ENCODE results near the gene PARD3.

The PARD3 gene

GRCh38 chr10:34523017-34523767 lies 291.9 kb downstream of the PARD3 start:
- no peak for DNase-seq

DNA sequence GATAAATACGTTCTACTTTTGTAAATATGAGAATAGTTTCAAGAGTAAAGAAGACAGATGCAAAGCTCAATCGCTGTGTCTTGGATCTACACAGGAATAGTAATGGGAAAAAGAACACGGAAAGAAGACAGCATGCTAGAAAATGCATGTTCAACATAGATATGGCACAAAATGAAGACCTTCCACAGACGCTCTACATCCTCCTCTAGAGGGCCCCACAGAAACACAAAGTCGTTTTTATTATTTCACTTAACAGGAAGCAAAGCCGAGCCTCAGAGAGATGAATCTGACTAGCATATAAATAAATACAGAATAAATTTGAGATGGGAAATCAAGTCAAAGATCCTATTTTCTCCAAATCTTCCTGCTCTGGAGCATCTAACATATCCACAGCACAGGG lies 292.6 kb downstream of the PARD3 start:
- DNase-seq: no peak

DNA sequence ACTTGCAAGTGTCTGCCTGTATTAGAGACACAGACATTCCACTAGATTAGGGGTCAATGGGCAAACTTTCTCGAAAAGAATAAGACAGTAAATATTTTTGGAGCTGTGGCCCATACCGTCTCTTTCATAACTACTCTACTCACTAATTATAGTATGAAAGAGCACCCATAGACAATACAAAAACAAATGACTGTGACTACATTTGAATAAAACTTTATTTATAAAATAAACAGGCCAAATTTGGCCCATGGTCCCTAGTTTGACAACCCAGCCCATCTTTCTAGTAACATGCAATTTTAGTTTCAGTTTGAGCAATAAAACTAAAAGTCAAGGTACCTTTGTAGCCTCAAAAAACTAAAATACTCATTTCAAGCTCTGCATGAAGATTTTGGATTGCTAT lies 294.6 kb downstream of the PARD3 start:
- DNase-seq: no peak

DNA sequence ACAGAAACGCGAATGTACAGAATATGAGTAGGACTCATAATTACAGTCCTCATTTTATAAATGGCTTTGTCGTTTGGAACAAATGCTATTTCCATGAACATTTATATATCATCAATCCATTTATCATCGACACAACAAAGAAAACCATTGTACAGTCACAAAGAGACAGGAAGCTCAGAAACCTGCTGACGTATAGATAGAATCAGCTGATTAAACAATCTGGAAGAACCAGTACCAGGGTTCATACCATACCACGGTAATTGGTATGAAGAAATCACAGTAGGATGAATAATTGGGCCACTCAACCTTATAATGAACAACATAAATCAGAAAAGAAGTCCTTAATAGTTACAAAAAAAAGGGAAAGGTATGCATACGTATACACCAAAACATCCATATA lies 295.0 kb downstream of the PARD3 start:
- DNase-seq: no peak

- DNase-seq: no peak
Measured at GRCh38 chr10:34514290-34514689, 300.8 kb downstream of the PARD3 start.

DNA sequence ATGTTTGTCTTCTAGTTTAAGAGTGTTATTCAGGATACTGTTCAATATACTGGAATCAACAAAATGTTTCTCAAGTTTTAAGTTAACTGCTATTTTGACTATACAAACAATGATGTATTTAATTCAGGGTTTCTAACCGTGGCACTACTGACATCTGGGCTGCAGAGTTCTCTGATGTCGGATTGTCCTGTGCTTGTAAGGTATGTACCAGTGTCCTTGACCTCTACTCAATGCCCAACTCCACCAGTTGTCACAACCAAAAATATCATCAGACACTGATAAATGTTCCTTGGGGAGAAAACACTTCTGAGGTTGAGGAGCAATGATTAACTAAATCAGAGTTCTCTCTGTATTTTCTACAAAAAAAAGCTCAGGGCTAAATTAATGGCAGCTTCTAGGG lies 301.5 kb downstream of the PARD3 start:
- DNase-seq: no peak

DNA sequence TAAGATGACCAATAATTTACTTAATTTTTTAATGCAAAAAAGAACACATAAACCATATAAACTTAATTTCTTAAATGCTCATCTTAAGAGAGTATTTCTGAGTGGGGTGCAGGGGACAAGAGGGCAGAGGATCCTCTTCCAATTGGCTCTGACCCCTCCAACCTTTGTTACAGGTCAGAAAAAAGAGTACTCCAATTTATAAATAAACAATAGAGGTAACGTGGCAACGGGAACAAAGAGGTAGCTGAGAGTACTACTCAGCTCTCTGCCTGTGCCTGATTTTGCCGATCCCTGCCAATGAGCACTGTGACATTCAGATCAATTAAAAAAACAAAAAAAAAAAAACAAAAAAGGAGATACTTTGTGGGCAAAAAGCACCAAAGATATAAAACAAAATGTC lies 307.9 kb downstream of the PARD3 start:
- peak; percentile 32 for DNase-seq

DNA sequence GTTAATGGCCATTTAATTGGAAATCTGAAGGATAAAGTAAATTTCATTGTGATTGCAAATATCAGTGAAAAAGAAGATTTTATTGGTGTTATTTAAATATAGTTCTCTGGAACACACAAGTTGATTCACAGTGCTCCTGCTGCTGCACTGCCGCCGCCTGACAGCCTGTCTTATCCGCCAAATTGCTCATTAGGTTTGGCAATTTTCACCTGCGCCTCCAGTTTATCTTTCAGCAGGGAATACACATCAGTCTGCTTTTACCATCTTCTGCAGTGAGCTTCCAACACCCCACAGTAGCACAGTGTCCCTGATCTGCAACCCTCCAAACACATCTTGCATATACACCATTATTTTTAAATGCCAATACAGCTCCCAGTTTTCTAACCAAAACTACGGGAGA lies 308.3 kb downstream of the PARD3 start:
- DNase-seq: no peak

DNA sequence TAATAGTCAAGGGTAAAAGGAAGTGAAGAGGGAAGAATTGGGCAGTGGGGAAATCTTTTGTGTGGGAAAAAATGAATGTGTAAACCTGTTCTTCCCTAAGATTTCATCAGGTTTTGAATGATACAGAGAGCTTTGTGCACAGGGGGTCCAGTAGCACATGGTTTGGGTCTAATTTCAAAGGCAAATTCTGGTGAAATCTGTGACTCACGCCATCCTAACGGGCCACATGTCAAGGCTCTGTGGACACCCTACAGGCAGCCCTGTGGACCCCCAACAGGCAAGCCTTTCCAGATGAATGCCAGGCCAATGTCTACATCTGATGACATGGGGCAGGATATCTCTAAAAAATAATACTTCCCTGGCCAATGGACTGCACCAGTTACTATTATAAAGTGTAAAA lies 309.8 kb downstream of the PARD3 start:
- no peak for DNase-seq

- DNase-seq: no peak
Measured at GRCh38 chr10:34504534-34504933, 310.6 kb downstream of the PARD3 start.

DNA sequence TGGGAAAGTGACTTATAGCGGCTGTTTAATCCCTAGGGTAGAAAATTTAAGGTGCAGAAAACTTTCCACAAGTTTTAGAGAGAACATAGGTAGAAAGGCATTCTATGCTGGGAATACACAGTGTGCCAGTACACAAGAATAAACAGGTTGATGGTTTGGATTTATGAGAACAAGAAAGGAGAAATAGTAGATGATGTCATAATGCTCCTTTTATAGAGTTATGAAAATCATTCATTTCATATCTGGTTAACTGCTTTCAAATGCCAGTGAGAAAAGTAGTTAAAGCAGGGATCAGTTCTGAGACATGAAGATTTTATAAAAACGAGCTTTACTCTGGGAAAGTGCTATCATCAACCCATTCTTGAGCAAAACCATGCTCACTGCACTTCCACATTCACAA lies 311.4 kb downstream of the PARD3 start:
- DNase-seq: no peak

DNA sequence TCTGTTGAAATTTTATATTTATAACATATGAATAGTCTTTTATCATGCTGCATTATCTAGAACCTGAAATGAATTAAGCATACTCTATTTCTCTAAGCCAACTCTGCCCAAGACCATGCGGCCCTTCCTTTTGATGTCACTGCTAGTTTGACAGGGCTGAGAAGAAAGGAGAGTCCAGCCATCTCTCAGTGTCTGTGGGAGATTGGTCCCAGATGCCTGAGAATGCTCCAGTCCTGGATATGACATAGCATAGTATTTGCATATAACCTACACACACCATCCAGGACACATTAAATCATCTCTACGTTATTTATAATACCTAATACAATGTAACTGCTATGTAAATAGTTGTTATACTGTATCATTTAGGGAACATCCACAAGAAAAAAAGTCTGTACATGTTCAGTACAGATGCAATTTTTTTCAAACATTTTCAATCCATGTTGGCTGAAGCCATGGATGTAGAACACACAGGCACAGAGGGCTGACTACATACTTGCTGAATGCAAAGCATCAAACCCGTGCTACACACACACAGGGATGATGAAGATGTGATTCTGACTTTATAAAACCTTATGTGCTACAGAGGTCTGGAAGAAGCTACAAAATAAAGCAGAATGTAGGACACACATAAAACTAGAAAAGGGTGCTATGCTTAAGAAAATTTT lies 315.4 kb downstream of the PARD3 start:
- no peak for DNase-seq

GRCh38 chr10:34498821-34499220 lies 316.3 kb downstream of the PARD3 start:
- DNase-seq: no peak

- no peak for DNase-seq
Measured at GRCh38 chr10:34495938-34496337, 319.2 kb downstream of the PARD3 start.

- DNase-seq: no peak
Measured at GRCh38 chr10:34494012-34494411, 321.1 kb downstream of the PARD3 start.

DNA sequence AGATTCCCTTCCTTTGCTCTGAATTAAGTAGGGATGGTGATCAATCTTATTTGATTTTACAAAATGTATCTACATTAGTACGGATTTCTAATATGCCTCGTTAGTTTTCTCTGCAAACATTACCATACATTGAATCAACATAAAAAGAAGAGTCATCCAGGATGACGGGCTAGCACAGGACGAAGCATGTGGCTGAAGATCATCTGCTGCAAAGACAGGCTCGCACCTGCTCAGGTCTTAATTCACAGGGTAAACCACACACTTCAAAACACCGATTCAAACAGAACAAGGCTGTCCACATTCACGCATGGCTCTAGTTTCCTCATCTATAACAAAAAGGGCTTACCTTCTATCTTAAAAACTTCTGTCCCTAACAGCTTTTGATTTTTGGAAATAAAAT lies 323.0 kb downstream of the PARD3 start:
- DNase-seq: peak; percentile 17

GRCh38 chr10:34491678-34492077 lies 323.4 kb downstream of the PARD3 start:
- DNase-seq: peak; percentile 1

- no peak for DNase-seq
Measured at GRCh38 chr10:34489973-34490745, 324.9 kb downstream of the PARD3 start.

DNA sequence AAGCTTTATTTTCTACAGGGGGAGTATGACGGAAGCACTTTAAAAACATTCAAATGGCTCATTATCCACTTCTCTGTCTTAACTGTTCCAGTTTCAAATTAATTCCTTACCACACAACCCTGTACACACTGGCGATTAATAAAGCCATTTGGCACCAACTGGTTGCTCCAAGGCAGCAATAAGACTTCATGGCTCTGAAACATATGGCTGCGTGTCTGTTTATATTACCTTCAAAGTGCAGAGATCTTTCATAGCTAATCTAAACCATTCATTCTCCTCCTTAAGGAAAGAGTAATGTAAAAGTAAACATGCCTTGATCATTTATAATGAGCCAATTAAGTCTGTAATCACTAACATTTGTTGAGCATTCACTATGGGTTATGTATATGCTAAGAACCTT lies 325.7 kb downstream of the PARD3 start:
- no peak for DNase-seq

GRCh38 chr10:34488476-34489130 lies 326.5 kb downstream of the PARD3 start:
- DNase-seq: no peak

DNA sequence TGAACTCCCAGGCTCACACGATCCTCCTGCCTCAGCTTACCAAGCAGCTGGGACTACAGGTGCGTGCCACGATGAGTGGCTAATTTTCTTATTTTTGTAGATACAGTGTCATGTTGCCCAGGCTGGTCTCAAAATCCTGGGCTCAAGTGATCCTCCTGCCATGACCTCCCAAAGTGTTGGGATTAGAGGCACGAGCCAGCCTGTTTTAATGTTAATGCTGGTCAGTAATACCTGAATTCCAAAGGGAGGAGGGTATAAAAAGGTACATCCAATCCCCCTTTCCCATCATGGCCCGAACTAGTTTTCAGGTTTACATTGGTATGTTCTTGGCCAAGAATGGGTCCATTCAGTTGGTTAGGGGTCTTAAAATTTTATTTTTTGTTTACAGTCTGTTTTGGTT lies 329.1 kb downstream of the PARD3 start:
- no peak for DNase-seq

- no peak for DNase-seq
Measured at GRCh38 chr10:34484164-34484563, 330.9 kb downstream of the PARD3 start.

- no peak for DNase-seq
Measured at GRCh38 chr10:34480345-34480744, 334.8 kb downstream of the PARD3 start.
